ENCODE results near the gene GADD45G. TPM values are rescaled to one million over a fixed set of nuclear protein-coding genes. Genes with fewer than 3 reads are reported as not detected.

The GADD45G gene
- 0.23 to 0.69 TPM (median 0.42 TPM) in 5 replicates for total RNA-seq (2022; extraction: Qiagen RNA extraction; ENCODE audit: low read depth)

GRCh38 chr9:89604729-89605464, at the start of gene GADD45G:
Gene GADD45G, plus strand, starts transcription at chr9:89605012. Its CDS starts 110 bp downstream, at chr9:89605122.

Other genes starting within 250 kb of the GADD45G start
- gene SEMA4D, start 106.9 kb upstream of the GADD45G start, total RNA-seq (2022; extraction: Qiagen RNA extraction; ENCODE audit: low read depth): 3.9 to 5.7 TPM (median 5.1 TPM) in 5 replicates